ENCODE data around the gene NCF4. TPM values are rescaled to one million over a fixed set of nuclear protein-coding genes. Genes with fewer than 3 reads are reported as not detected.
A peak's percentile ranks its signal among the peaks of the same experiment; 100 is the strongest.

NCF4 gene
- total and polyA plus RNA-seq, 9 of the 15 experiments (the other 6 are each of a cell fraction or from before 2014, with no cell fraction given) = 0.04 to 0.95 (median 0.33) TPM

DNA sequence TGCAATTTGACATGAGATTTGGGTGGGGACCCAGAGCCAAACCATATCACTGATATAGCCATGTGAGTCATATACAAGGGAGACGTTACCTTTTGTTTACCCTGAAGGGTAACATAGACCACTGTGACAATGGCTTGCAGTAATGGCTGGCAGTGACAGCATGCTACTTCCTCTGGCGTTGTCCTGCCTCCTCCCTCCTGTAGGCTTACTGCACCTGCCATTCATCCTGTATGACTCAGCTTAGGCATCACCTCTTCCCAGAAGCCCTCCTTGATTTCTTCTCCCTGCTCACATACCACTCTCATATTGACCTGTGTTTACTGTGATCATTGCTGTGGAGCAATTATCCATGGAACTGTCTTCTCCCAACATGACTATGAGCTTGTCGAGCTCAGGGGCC, 32.0 kb upstream of the NCF4 start:
- POLR2A ChIA-PET = interaction anchor here (0.8 kb wide), 1 partner anchor 24 kb away, joined by 5 read pairs; no protein-coding TSS in a partner anchor
- intact Hi-C loops (cut with micrococcal nuclease) = no loop called here
- TF ChIP-seq RBM25 (IDR thresholded peaks at IDR 0.05; ENCODE audit: low read depth, low read length, severe bottlenecking) (peak; percentile 78), ERF (CRISPR knock-in tag; IDR thresholded peaks at IDR 0.05) (no peak), ZNF311 (CRISPR knock-in tag; IDR thresholded peaks at IDR 0.05) (no peak), ASH1L (IDR thresholded peaks at IDR 0.05; ENCODE audit: borderline replicate concordance, low read depth, partially characterized antibody) (no peak), MXI1 (IDR thresholded peaks at IDR 0.05; ENCODE audit: low read depth, low read length) (no peak)
- TF ChIP-seq, protein P1, sequence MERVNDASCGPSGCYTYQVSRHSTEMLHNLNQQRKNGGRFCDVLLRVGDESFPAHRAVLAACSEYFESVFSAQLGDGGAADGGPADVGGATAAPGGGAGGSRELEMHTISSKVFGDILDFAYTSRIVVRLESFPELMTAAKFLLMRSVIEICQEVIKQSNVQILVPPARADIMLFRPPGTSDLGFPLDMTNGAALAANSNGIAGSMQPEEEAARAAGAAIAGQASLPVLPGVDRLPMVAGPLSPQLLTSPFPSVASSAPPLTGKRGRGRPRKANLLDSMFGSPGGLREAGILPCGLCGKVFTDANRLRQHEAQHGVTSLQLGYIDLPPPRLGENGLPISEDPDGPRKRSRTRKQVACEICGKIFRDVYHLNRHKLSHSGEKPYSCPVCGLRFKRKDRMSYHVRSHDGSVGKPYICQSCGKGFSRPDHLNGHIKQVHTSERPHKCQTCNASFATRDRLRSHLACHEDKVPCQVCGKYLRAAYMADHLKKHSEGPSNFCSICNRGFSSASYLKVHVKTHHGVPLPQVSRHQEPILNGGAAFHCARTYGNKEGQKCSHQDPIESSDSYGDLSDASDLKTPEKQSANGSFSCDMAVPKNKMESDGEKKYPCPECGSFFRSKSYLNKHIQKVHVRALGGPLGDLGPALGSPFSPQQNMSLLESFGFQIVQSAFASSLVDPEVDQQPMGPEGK (CRISPR knock-in tag; IDR thresholded peaks at IDR 0.05; ENCODE audit: borderline replicate concordance) = no peak
- TF ChIP-seq, protein P2, sequence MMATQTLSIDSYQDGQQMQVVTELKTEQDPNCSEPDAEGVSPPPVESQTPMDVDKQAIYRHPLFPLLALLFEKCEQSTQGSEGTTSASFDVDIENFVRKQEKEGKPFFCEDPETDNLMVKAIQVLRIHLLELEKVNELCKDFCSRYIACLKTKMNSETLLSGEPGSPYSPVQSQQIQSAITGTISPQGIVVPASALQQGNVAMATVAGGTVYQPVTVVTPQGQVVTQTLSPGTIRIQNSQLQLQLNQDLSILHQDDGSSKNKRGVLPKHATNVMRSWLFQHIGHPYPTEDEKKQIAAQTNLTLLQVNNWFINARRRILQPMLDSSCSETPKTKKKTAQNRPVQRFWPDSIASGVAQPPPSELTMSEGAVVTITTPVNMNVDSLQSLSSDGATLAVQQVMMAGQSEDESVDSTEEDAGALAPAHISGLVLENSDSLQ (IDR thresholded peaks at IDR 0.05) = peak; percentile 95
- TF ChIP-seq, protein P3, sequence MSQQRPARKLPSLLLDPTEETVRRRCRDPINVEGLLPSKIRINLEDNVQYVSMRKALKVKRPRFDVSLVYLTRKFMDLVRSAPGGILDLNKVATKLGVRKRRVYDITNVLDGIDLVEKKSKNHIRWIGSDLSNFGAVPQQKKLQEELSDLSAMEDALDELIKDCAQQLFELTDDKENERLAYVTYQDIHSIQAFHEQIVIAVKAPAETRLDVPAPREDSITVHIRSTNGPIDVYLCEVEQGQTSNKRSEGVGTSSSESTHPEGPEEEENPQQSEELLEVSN (IDR thresholded peaks at IDR 0.05; ENCODE audit: borderline replicate concordance in 1 of 2, extremely low read depth in 1 of 2, insufficient read depth in 1 of 2, insufficient read length in 1 of 2, low read depth in 1 of 2, low read length in 1 of 2, poor library complexity in 1 of 2, severe bottlenecking in 1 of 2) = no peak

More for the DNA sequence above, 32.0 kb upstream of the NCF4 start:
- no peaks in the 10 kb centered on the region for H3K79me2 ChIP-seq (ENCODE audit: control insufficient read depth, insufficient read depth, low read length)
- FAIRE-seq = no peak
- H3K4me2 ChIP-seq (ENCODE audit: insufficient read depth, low read length) = no peak overlapping the region; the same call in 1 of the 2 replicates
- in situ Hi-C loops (cut with MboI) = no loop called here
- CTCF ChIA-PET (ENCODE audit: low intra/inter-chr PET ratio) = no interaction called here
- H3K36me3 ChIP-seq (ENCODE audit: control insufficient read depth, insufficient read depth, low read length) = no peaks in the 10 kb centered on the region
- H2AFZ ChIP-seq (ENCODE audit: low read depth, low read length) = no peak overlapping the region
- WGBS (ENCODE audit: insufficient coverage, low coverage, missing lambda C conversion rate) = 3% methylated on average over 3 of the region's 3 CpGs
- DNase-seq (ENCODE audit: extremely low read depth in 1 of 4, low spot score in 3 of 4) = peak in 3 of 4 experiments; percentile 15 to 35 (median 29)
- no peak overlapping the region for H3K4me3 ChIP-seq
- no peaks in the 10 kb centered on the region for H3K9me1 ChIP-seq (ENCODE audit: control insufficient read depth, insufficient read depth, low read length)
- no peak overlapping the region for H3K9ac ChIP-seq (ENCODE audit: insufficient read depth in 1 of 2, low read depth in 2 of 2, low read length in 2 of 2)
- H3K27ac ChIP-seq (ENCODE audit: extremely low read depth, low read depth, low read length) = no peak overlapping the region
- H4K20me1 ChIP-seq (replicated peaks; ENCODE audit: control insufficient read depth, insufficient read depth, low read length) = no peaks in the 10 kb centered on the region
- BruUV-seq (replicated peaks) = no TSS peak
- H3K9me3 ChIP-seq (replicated peaks; ENCODE audit: control insufficient read depth, insufficient read depth, low read depth, low read length) = no peaks in the 10 kb centered on the region
- H3K27me3 ChIP-seq (ENCODE audit: control insufficient read depth in 2 of 2, insufficient read depth in 2 of 2, low read length in 2 of 2) = peaks cover 0 to 10% of the 10 kb centered on the region in 2 experiments; a peak in 1 of 5 replicates
- H3K4me1 ChIP-seq (replicated peaks in 1 of 2; ENCODE audit: control insufficient read depth in 2 of 2, insufficient read depth in 2 of 2, low read length in 2 of 2) = no peaks in the 10 kb centered on the region
- peak; percentile 78 for ATAC-seq

Data from K562 (cell line).